HG02759 (cell line): Measurements from ENCODE around the gene SCAMP2.

Source experiments
- ATAC-seq: cut with Tn5 transposase; IDR thresholded peaks from one replicate; pipeline ENCODE4 v1.9.1; 2021; ENCODE audit warnings: mild to moderate bottlenecking, moderate library complexity; ENCODE audit not compliant: unreplicated experiment

Gene SCAMP2

GRCh38 chr15:74864296-74864695 is 8.9 kb downstream of the SCAMP2 start:
- ATAC-seq, result no peak

GRCh38 chr15:74863239-74864056 is 9.7 kb downstream of the SCAMP2 start:
- no peak for ATAC-seq

GRCh38 chr15:74858369-74858740 is 14.8 kb downstream of the SCAMP2 start:
- ATAC-seq, result no peak

GRCh38 chr15:74857671-74858368 is 15.3 kb downstream of the SCAMP2 start:
- ATAC-seq, result no peak

- peak; percentile 73 for ATAC-seq
Observed at GRCh38 chr15:74857082-74857655, 16.0 kb downstream of the SCAMP2 start.

- no peak for ATAC-seq
Observed at GRCh38 chr15:74856537-74856936, 16.6 kb downstream of the SCAMP2 start.

GRCh38 chr15:74855857-74856256 is 17.3 kb downstream of the SCAMP2 start:
- no peak for ATAC-seq

GRCh38 chr15:74854453-74855022 is 18.6 kb downstream of the SCAMP2 start:
- no peak for ATAC-seq

GRCh38 chr15:74851960-74852359 is 21.2 kb downstream of the SCAMP2 start:
- no peak for ATAC-seq

GRCh38 chr15:74850393-74850792 is 22.8 kb downstream of the SCAMP2 start:
- ATAC-seq, result no peak

GRCh38 chr15:74847432-74847831 is 25.7 kb downstream of the SCAMP2 start:
- no peak for ATAC-seq

- no peak for ATAC-seq
Observed at GRCh38 chr15:74845581-74845980, 27.6 kb downstream of the SCAMP2 start.

GRCh38 chr15:74845208-74845568 is 28.0 kb downstream of the SCAMP2 start:
- no peak for ATAC-seq

GRCh38 chr15:74844319-74845207 is 28.6 kb downstream of the SCAMP2 start:
- ATAC-seq, result no peak

GRCh38 chr15:74843891-74844299 is 29.3 kb downstream of the SCAMP2 start:
- no peak for ATAC-seq

GRCh38 chr15:74843445-74843828 is 29.7 kb downstream of the SCAMP2 start:
- no peak for ATAC-seq

- ATAC-seq, result peak; percentile 87
Observed at GRCh38 chr15:74842581-74843444, 30.4 kb downstream of the SCAMP2 start, which contains the start of gene ULK3. TSS of gene ULK3 (minus strand) at chr15:74843156. CDS start at chr15:74843105, 51 bp downstream.

- ATAC-seq, result no peak
Observed at GRCh38 chr15:74841891-74842373, 31.2 kb downstream of the SCAMP2 start.
